NK-92 (cell line): Measurements from ENCODE around the gene CLDND2.

Experiments used
- DNase-seq: peaks from one replicate; lab custom pipeline; 2025; ENCODE audit not compliant: unreplicated experiment; lab: John Stamatoyannopoulos, UW

The CLDND2 gene

GRCh38 chr19:51386882-51387520 is 18.2 kb upstream of the CLDND2 start:
- no peak for DNase-seq

- DNase-seq: no peak
These were observed 13.2 kb upstream of the CLDND2 start for GRCh38 chr19:51382004-51382403.

GRCh38 chr19:51380379-51380778 is 11.6 kb upstream of the CLDND2 start:
- no peak for DNase-seq

- no peak for DNase-seq
These were observed 8.6 kb upstream of the CLDND2 start for GRCh38 chr19:51377422-51377821.

GRCh38 chr19:51375504-51376221 is 6.9 kb upstream of the CLDND2 start:
- DNase-seq: no peak

DNA sequence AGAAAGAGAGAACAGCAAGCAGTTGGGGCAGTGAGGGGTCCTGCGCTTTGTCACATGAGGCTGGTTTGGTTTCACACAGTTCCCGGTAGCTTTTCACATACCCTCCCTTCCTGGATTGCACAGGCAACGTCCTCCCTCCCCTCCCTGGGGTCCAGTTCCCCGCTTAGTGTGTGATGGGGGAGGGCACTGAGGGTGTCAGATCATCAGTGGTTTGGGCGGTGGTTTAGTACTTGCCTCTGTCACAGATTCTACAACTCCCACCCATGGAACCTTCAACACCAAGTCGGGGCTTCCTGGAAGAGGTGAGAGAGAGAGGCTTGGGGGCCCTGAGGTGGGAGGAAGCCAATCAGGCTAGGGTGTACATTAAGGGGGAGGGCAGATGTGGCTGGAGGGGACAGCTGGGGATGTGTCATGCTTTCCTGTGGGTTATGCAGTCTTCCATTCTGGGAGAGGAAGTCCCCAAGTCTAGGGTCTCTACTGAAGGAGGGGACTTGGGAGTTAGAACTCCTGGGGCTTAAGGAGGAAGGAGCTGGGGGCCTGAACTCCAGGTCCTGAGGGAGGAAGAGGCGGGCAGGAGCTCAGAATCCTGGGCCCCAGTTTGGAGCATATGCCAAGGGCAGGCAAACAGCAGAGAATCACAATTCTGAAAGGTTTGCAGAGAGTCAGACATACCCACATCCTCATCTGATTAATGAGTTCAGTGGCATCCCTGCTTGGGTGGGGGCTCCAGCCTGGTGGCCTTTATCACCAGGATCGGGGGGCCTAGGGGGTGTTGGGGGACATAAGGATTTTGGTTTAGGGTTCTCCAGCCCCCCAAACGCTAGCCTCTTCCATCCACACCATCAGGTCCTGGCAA is 4.1 kb upstream of the CLDND2 start, which contains the start of gene NKG7:
TSS of gene NKG7 (minus strand) at position 6 of the 856 bp plus-strand sequence. CDS start 119 bp downstream, outside the sequence.
- DNase-seq: no peak

GRCh38 chr19:51372021-51372648 is 3.3 kb upstream of the CLDND2 start:
- DNase-seq: no peak

- no peak for DNase-seq
These were observed 2.4 kb upstream of the CLDND2 start for GRCh38 chr19:51371186-51371690.

DNA sequence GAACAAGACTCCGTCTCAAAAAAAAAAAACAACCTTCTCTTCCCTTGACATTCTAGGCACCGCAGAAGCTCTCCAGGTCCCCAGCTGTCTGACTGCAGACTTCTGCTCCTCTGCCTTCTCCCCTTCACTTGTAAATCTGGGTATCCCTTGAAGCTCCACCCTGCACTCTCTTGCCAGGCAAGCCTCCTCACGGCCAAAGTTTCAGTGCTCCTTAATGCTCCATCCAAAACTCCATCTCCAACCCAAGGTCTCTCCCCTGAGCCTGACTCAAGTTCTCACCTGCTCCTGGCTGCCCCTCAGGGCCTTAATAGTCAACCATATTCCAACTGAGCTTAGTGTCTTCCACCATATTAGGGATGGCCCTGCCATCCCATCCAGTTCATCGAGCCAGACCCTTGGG is 1.4 kb upstream of the CLDND2 start:
- no peak for DNase-seq

- DNase-seq: peak; percentile 79
These were observed 1.0 kb downstream of the CLDND2 start for GRCh38 chr19:51367565-51368365.

DNA sequence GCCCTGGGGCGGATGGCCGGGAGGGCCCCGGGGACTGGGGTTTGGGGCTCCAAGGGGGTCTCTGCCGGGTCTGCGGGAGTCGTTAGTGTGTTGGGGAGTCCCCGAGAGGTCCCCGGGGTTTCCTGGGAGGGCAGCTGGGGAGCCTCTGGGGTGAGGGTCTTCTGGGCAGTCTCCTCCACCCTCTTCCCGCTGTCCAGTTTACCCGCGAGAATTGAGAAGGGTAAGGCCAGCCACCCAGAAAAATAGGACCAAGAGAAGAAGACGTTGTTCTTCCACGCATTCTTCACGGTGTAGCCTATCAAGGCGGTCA is 1.6 kb downstream of the CLDND2 start:
- DNase-seq: no peak

- DNase-seq: peak; percentile 58
These were observed 2.2 kb downstream of the CLDND2 start for GRCh38 chr19:51366389-51367254.

- no peak for DNase-seq
These were observed 2.8 kb downstream of the CLDND2 start, which contains the start of gene ETFB for GRCh38 chr19:51365965-51366388. Gene ETFB (minus strand): TSS chr19:51366388. CDS start chr19:51366326, 62 bp downstream.

DNA sequence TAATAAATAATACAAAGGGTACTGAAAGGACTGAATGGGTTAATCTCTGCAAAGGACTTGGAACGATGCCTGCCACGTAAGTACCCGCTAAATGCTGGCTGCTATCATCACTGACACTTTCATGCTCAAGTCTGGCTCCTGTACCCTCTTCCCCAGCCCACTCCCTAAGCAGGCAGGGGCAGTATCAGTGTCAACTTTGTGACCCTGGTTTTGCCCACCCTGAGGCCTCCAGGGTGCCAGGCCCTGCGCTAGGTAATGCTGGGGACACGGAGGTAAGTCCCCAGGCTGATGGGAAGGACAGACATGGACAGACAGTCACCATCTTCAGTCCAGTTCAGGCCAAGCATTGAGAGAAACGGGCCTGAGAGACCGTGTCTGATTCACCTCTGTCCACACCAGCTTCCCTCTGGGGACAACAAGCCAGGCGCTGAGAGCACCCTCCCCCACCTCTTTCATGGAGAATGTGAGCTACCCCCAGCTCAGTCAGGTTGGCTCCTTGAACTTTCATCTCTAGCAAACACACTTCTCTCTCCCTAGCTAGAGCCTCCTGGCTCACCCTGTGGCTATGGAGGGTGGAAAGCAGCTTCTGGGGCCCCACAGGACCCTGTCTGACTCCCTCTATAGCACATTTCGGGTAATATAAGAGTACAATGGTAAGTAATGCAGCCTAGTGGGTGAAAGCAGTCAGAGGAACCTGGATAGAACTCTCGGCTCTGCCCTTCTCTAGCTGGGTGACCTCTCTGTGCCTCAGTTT is 3.4 kb downstream of the CLDND2 start:
- DNase-seq: no peak

DNA sequence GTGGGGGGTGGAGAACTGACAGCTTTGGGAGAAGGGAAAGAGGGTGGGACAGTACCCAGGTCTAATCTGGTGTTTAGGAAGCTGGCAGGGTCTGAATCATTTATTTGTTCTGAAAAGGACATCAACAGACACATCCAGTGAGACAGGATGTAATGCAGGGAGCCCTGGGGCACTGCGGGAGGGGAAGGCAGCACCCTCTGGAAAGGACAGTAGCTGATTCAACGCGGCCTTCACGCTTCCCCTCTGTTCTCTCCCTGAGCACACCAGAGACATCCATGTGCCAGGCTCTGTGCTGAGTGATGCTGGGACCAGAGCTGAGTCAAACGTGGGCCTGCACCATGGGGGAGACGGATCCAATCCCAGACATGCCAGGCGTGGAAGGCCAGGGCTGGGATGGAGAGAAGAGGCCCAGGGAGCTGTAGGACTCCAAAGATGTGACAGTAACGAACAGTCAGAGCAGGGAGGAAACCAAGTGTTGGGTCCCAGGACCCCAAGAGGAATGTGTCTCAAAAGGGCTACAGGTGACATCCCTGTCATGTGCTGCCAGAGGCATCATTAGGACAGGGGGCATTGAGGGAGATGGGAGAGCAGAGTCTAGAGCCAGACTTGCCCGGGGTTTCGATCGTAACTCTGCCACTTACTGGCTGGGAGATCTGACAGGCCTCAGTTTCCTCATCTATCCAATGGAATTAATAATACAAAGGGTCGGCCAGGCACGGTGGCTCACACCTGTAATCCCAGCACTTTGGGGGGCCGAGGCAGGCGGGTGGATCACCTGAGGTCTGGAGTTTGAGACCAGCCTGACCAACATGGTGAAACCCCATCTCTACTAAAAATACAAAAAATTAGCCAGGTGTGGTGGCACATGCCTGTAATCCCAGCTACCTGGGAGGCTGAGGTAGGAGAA is 4.3 kb downstream of the CLDND2 start:
- DNase-seq: no peak

GRCh38 chr19:51361239-51361638 is 7.6 kb downstream of the CLDND2 start:
- DNase-seq: no peak

DNA sequence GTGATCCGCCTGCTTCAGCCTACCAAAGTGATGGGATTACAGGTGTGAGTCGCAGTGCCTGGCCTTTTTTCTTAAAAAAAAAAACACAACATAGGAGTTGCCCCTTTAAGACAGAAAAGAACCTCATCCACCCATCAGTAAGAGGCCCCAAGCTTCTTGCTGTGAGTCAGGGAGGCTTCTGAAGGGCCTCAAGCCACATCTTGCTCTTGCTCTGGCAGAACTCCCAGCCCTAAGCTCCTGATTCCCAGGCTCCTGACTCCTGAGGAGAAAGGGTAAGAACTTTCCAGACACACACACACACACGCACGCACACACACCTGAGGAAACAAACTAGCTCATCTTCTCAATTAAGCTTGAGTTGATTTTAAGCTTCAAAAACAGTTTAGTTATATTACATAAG is 9.5 kb downstream of the CLDND2 start:
- no peak for DNase-seq

- no peak for DNase-seq
These were observed 10.9 kb downstream of the CLDND2 start for GRCh38 chr19:51357952-51358351.
